Erythroblast (primary cell): ENCODE data around the gene RNF150.

ENCODE experiments used
- GATA1 ChIP-seq: IDR thresholded peaks from 2 replicates; pipeline ENCODE4 v1.6.1; 2011; ENCODE audit warnings: low read depth, mild to moderate bottlenecking, control low read depth, low read length, moderate library complexity
- POLR2A ChIP-seq: IDR thresholded peaks from 2 replicates; pipeline ENCODE4 v1.6.1; 2011; ENCODE audit warnings: mild to moderate bottlenecking, low read length

- TF ChIP-seq POLR2A: no peak
- no peak for TF ChIP-seq GATA1
These were observed 76.8 kb downstream of the RNF150 start for GRCh38 chr4:141056473-141056872.
